ENCODE measurements around the gene EVPL.
"Not testable (repeated sequence)": the region's sequence is repeated elsewhere in the genome, so short reads cannot be mapped to it uniquely, and the experiment has no call there.

EVPL gene

GRCh38 chr17:76049239-76049638, 22.1 kb upstream of the EVPL start:
- Histone ChIP-seq H3K4me1 (no peaks in the 10 kb centered on the region), H3K27me3 (no peaks in the 10 kb centered on the region), H3K4me3 (no peak overlapping the region), H3K9me3 (no peaks in the 10 kb centered on the region), H3K36me3 (peaks cover 68 to 100% (median 84%) of the 10 kb centered on the region in 3 donors), H3K27ac (no peak overlapping the region)
- no peak for TF ChIP-seq CTCF (IDR thresholded peaks at IDR 0.05)
- no peak for DNase-seq
- intact Hi-C loops (cut with DNase I; ENCODE audit: low total_unique reads): no loop called here

- no peaks in the 10 kb centered on the region for H3K27me3 ChIP-seq
- no peaks in the 10 kb centered on the region for H3K4me1 ChIP-seq
- DNase-seq: no peak
Measured at GRCh38 chr17:76048711-76049110, 21.6 kb upstream of the EVPL start.

GRCh38 chr17:76048025-76048605, 21.0 kb upstream of the EVPL start:
- Histone ChIP-seq H3K9me3 (no peaks in the 10 kb centered on the region), H3K36me3 (peaks cover 73 to 100% (median 87%) of the 10 kb centered on the region in 3 donors), H3K27me3 (no peaks in the 10 kb centered on the region), H3K4me1 (no peaks in the 10 kb centered on the region), H3K27ac (no peak overlapping the region), H3K4me3 (no peak overlapping the region)
- no peak for TF ChIP-seq CTCF (IDR thresholded peaks at IDR 0.05)
- intact Hi-C loops (cut with DNase I; ENCODE audit: low total_unique reads): no loop called here
- DNase-seq: no peak

More at GRCh38 chr17:76048711-76049110, 21.6 kb upstream of the EVPL start:
- Histone ChIP-seq H3K4me3 (no peak overlapping the region), H3K36me3 (peaks cover 72 to 100% (median 85%) of the 10 kb centered on the region in 3 donors), H3K27ac (no peak overlapping the region), H3K9me3 (no peaks in the 10 kb centered on the region)
- no peak for TF ChIP-seq CTCF (IDR thresholded peaks at IDR 0.05)
- intact Hi-C loops (cut with DNase I; ENCODE audit: low total_unique reads): no loop called here

- H3K27me3 ChIP-seq: no peaks in the 10 kb centered on the region
Measured at GRCh38 chr17:76046064-76046463, 19.0 kb upstream of the EVPL start.

GRCh38 chr17:76044475-76045007, 17.4 kb upstream of the EVPL start:
- H3K27ac ChIP-seq; H3K4me1 ChIP-seq; H3K4me3 ChIP-seq; intact Hi-C loops (cut with DNase I; ENCODE audit: low total_unique reads); H3K27me3 ChIP-seq; DNase-seq; H3K9me3 ChIP-seq: not testable (repeated sequence)
- peaks cover 96 to 100% (median 99%) of the 10 kb centered on the region in 3 donors for H3K36me3 ChIP-seq

More at GRCh38 chr17:76046064-76046463, 19.0 kb upstream of the EVPL start:
- no peak overlapping the region for H3K4me3 ChIP-seq
- no peak overlapping the region for H3K27ac ChIP-seq
- TF ChIP-seq CTCF (IDR thresholded peaks at IDR 0.05): no peak
- H3K9me3 ChIP-seq: no peaks in the 10 kb centered on the region
- H3K4me1 ChIP-seq: no peaks in the 10 kb centered on the region
- H3K36me3 ChIP-seq: peaks cover 90 to 100% (median 92%) of the 10 kb centered on the region in 3 donors
- DNase-seq: no peak
- intact Hi-C loops (cut with DNase I; ENCODE audit: low total_unique reads): no loop called here

GRCh38 chr17:76042868-76043267, 15.8 kb upstream of the EVPL start:
- H3K27ac ChIP-seq; intact Hi-C loops (cut with DNase I; ENCODE audit: low total_unique reads): not testable (repeated sequence)
- H3K36me3 ChIP-seq: peaks cover 88 to 97% (median 94%) of the 10 kb centered on the region in 3 donors

More at GRCh38 chr17:76042868-76043267, 15.8 kb upstream of the EVPL start:
- not testable (repeated sequence) for H3K4me1 ChIP-seq, H3K4me3 ChIP-seq, H3K9me3 ChIP-seq, H3K27me3 ChIP-seq, DNase-seq
